Mesenteric fat pad (tissue), 1 donor: Measurements from ENCODE around the gene ZNF407. TPM values are rescaled to one million over a fixed set of nuclear protein-coding genes. Genes with fewer than 3 reads are reported as not detected.
A peak's percentile ranks its signal among the peaks of the same experiment; 100 is the strongest.

Source experiments
- DNase-seq: peaks from one replicate; pipeline ENCODE4 v3.0.0-alpha.2; 2020; ENCODE audit warnings: low spot score
- total RNA-seq: library from RNA; stranded (reverse); fragmentation: NEBNext Ultra II Directional; extraction: Animal tissue kit (Norgen Biotek cat#: 25700); gene quantifications from one replicate; pipeline ENCODE4 v1.2.1, GENCODE V29; 2021
- donor health status: DM: yes; HTN: yes; CAD: no.

The ZNF407 gene
- total RNA-seq, 1 donor from 2014 or later: 14.4 TPM

- DNase-seq: peak; percentile 72
These were observed 489.7 kb downstream of the ZNF407 start for GRCh38 chr18:75087119-75088020.

GRCh38 chr18:75088021-75088506 is 490.4 kb downstream of the ZNF407 start:
- DNase-seq: peak; percentile 26

GRCh38 chr18:75088622-75089211 is 491.0 kb downstream of the ZNF407 start:
- DNase-seq: peak; percentile 79

- DNase-seq: peak; percentile 81
These were observed 492.2 kb downstream of the ZNF407 start for GRCh38 chr18:75089748-75090327.

- peak; percentile 87 for DNase-seq
These were observed 492.7 kb downstream of the ZNF407 start for GRCh38 chr18:75090336-75090735.

- DNase-seq: peak; percentile 68
These were observed 500.0 kb downstream of the ZNF407 start for GRCh38 chr18:75097491-75098225.

- DNase-seq: peak; percentile 51
These were observed 503.4 kb downstream of the ZNF407 start for GRCh38 chr18:75100832-75101630.

- DNase-seq: no peak
These were observed 504.2 kb downstream of the ZNF407 start for GRCh38 chr18:75101916-75102315.

GRCh38 chr18:75104029-75104428 is 506.4 kb downstream of the ZNF407 start:
- DNase-seq: peak; percentile 22

- peak; percentile 69 for DNase-seq
These were observed 506.8 kb downstream of the ZNF407 start for GRCh38 chr18:75104483-75104882.

- DNase-seq: peak; percentile 57
These were observed 508.0 kb downstream of the ZNF407 start for GRCh38 chr18:75105551-75106254.

- peak; percentile 80 for DNase-seq
These were observed 509.1 kb downstream of the ZNF407 start for GRCh38 chr18:75106746-75107145.

- peak; percentile 59 for DNase-seq
These were observed 509.7 kb downstream of the ZNF407 start for GRCh38 chr18:75107196-75107930.

- DNase-seq: peak; percentile 60
These were observed 510.2 kb downstream of the ZNF407 start for GRCh38 chr18:75107931-75108276.

GRCh38 chr18:75108579-75109318 is 511.1 kb downstream of the ZNF407 start:
- DNase-seq: peak; percentile 85

GRCh38 chr18:75109319-75109691 is 511.6 kb downstream of the ZNF407 start:
- DNase-seq: no peak

GRCh38 chr18:75109819-75110218 is 512.1 kb downstream of the ZNF407 start:
- peak; percentile 64 for DNase-seq

GRCh38 chr18:75110311-75110710 is 512.6 kb downstream of the ZNF407 start:
- DNase-seq: no peak
